Inflammatory macrophage (primary cell): Measurements from ENCODE around the gene PREPL.

ENCODE experiments used
- DNase-seq, 2 donors: peaks; one replicate each; pipeline ENCODE4 v3.0.0-alpha.2; 2020 to 2022

The PREPL gene

DNA sequence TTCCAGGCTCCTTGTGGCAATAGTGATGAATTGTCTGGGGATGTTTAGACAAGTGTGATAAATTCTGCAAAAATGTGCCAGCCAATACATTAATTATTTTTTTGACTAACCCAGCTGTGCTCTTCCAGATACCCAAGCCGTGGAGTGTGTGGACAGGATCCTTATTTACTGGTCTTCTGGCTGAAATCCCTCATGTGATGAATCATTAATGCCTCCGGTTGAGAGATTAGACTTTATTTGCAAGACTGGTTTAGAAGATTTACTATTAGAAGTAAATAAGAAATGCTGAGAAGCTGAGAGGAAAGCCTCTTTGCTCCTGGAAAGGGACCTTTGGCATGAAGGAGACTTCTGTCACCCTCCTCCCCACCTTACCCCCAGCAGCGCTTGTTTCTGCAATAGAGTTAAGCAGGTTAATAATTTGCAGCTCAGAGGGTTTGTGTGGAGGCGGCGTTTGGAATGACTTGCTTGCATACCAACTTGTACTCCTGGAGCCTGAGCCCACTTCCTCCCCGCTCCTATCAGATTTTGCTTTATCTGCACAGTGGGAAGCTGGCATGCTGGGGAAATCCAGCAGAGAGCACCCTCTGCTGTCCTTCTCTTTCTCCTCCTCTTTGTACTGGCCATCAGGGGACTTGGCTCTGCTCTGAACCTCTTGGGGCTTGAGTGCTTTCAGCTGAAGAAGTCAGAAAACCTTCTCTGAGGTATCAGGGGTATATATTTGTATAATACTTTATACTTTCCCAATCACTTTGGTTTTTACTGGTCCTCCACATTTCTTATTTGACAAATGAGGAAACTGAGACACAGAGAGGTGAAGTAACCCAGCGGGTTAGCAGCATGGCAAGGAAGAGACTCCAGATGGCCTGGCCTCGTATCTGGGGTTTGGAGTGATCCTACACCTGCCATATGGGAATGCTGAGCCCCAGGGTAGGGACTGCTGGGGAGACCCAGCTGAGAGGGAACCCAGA, 69.7 kb downstream of the PREPL start:
- DNase-seq = peak; percentile 21 to 42

DNA sequence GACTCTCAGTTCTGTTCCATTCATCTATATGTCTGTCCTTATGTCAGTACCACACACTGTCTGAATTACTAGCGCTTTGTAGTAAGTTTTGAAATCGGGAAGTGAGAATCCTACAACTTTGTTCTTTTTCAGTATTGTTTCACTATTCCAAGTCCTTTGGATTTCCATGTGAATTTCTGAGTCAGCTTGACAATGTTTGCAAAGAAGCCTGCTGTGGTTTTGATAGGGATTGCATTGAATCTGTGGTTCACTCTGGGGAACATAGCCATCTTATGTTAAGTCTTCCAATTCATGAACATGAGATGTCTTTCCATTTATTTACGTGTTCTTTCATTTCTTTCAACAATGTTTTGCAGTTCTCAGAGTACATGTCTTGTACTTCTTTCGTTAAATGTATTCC, 71.0 kb downstream of the PREPL start:
- no peak for DNase-seq

DNA sequence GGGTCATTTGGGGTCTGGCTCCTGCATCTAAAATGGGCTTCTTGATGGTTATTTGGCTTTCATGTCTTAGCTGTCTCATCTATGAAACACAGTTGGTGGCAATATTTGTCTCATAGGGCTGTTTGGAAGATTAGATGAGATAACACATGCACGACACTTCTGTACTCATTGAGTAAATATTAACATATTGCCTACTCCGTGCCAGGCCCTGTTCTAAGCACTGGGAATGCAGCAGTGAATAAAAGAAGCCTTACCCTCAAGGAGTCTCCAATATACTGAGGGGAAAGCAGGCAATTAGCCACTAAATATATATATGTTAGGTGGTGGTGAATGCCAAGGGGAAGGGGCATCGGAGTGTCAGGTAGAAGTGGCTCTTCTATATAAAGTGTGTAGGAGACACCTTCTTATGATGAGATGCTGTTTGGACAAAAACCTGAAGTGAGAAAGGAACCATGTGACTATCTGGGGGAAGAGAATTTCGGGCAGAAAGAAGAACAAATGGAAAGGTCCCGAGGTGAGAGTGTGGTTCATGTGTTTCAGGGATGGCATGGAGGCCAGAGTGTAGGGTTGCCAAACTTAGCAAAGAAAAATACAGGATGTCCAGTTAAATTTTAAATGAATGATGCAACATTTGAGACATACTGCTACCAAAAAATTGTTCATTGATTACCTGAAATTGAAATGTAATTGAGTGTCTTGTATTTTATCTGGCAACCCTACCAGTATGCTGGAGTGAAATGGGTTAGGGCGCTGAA, 74.2 kb downstream of the PREPL start:
- DNase-seq = no peak

DNA sequence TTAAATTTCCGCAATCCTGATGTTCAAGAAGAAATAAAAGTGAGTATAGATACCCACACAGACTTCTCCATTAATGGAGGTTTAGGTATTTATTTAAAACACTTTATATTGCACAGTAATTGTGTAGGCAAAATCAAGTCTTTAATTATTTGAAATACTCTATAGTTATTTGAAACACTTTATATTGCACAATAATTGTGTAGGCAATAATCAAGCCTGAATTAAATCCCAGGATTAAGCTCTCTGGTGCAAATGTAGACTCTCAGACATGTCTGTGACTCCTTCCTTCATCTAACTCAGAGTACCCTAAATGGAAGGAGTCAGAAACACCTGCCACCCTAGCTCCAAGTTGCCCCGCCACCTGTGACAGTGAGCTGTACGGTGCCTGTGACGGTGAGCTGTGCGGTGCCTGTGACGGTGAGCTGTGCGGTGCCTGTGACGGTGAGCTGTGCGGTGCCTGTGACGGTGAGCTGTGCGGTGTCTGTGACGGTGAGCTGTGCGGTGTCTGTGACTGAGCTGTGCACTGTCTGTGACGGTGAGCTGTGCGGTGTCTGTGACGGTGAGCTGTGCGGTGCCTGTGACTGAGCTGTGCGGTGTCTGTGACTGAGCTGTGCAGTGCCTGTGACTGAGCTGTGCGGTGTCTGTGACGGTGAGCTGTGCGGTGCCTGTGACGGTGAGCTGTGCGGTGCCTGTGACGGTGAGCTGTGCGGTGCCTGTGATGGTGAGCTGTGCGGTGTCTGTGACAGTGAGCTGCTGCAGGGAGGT, 75.0 kb downstream of the PREPL start:
- DNase-seq = no peak

DNA sequence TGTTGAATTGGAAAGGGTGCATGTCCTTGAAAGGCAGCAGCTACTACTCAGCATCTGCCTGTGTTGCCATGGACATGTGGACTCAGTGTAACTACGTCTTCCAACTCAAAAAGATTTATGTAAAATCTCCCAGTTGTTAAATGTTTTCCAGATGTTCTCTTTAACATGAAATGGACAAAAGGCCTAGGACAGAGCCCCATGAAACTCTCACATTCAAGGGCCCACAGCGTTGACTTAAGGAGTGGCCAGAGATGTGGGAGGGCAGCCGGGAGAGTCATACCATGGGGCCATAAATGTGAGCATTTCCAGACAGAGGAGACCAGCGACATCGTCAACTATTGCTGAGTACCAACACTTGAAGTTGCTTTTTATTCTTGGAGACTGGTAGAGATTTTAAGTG, 76.1 kb downstream of the PREPL start:
- no peak for DNase-seq

DNA sequence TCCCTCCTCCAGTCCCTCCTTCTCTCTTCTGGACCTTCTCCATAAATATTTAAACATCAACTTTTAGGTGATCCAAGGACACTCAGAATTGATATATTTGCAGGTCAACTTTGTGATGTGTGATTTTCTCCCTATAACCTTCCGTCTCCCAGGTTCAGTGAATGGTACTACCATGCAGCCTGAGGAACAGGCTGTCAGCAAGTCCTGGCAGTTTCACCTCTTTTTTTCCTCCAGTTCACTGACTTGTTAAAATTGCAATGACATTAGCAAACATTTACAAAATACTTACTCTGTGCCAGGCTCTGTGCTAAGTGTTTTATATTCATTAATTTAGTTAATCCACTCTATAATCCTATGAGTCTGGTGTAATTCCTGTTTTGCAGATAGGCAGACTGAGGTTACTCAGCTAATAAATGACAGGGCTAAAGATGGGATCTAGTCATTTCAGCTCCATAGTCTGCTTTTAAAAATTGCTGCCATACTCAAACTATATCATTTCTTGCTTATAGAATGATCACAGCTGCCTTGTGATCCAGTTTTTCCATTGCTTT, 78.1 kb downstream of the PREPL start:
- no peak for DNase-seq

DNA sequence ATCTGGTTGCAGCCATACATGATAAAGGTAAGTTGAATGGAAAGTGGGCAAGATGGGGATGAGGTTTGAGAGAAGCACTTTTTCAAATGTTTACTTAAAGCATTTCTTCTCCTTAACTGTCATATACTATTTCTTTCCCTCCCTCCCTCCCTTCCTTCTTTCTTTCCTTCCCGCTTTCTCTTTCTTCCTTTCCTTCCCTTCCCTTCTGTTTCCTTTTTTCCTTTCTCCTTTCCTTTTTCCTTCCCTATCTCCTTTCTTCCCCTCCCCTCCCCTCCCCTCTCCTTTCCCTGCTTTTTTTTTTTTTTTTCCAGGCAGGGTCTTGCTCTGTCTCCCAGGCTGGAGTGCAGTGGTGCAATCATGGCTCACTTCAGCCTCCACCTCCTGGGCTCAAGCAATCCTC, 80.4 kb downstream of the PREPL start:
- no peak for DNase-seq

DNA sequence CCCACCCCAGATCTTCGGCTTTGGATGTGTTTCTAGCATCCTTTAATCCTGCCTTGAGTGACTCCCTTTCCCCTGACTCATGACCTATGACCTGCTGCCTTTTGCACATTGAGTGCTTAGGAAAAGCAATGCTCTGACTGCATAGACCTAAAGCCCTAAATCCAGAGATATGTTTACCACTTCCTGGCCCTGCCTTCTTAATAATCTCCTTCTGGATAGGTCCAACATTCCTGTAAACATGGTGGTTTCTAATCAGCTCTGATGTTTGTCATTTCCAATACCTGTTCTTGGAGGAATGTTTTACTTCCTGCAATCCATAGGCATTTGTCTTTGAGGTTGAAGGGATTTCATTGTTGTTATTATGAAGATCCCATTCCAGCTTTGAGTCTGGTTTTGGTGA, 83.8 kb downstream of the PREPL start:
- no peak for DNase-seq

DNA sequence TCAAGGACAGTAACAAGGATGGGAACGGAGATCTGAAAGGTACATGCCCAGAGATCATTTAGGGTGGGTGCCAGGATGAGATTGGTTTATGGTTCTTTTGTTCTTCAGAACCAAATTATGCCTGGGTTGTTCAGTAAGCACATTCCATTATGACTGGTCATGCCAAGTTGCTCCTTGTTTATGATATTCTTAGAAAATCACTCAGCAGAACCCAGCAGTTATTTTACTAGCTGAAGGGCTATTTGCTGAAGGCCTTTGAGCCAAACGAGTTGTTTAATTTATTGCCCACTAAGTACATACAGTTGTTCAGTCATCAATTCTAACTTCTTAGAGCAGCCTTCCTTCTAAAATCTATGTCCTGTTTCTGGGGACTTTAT, 85.4 kb downstream of the PREPL start:
- no peak for DNase-seq

DNA sequence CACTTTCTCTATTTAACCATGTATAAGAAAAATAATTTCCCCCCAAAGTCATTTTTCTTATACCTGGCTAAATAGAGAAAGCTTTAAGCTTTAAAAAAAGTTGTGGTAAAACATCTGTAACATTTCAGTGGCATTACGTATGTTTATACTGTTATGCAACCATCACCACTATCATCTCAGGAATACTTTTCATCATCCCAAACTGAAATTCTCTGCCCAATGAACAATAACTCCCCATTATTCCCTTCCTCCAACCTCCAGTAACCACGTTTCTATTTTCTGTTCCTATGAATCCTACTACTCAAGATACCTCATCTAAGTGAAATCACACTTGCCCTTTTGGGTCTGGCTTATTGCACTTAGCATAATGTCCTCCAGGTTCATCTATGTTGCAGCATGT, 87.7 kb downstream of the PREPL start:
- DNase-seq = no peak

DNA sequence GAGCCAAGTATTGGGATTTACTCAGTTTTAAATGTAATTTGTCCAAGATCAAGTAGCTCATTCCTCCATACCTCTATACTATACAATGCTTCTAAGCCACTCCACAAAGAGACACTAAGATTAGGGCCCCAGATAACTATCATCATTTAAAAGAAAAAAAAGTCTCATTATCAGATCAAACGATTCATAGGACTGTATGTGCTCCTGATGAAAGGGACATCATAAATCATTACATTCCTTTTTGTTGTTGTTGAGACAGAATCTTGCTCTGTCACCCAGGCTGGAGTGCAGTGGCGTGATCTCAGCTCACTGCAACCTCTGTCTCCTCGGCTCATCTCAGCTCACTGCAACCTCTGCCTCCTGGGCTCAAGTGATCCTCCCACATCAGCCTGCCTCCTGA, 88.2 kb downstream of the PREPL start:
- DNase-seq = no peak

DNA sequence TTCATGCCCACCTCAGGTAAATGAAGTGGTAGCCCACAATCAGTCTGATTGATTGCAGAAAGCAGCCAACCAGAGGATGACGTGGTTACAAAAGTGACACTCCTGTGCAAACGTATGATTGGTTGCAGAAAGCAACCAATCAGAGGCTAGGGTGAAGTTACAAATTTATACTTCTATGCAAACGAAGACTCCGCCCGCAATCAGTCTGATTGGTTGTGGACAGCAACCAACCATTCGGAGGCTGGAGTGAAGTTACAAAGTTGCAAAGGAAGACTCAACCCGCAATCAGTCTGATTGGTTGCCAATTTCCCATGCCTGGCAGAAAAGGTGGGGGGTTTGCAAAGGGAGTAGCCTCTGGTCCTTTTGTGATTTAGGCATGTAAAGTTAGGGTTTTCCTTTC, 90.0 kb downstream of the PREPL start:
- DNase-seq = no peak

DNA sequence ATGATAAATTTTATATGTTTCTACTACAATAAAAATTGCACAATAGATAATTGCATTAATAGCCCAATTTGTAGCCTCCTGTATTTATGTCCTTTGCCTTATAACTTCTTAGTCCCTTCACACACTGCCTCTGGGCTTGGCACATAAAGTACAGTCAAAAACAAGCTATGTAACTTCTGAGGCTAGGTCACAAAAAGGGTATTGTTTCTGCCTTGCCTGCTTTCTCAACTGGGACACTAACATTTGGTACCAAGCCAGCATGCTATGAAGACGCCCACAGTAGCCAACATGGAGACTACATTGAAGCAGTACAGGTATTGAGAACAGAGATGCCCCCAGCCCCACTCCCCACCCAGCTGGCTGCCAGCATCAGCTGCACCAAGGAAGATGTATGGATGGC, 91.5 kb downstream of the PREPL start:
- no peak for DNase-seq

DNA sequence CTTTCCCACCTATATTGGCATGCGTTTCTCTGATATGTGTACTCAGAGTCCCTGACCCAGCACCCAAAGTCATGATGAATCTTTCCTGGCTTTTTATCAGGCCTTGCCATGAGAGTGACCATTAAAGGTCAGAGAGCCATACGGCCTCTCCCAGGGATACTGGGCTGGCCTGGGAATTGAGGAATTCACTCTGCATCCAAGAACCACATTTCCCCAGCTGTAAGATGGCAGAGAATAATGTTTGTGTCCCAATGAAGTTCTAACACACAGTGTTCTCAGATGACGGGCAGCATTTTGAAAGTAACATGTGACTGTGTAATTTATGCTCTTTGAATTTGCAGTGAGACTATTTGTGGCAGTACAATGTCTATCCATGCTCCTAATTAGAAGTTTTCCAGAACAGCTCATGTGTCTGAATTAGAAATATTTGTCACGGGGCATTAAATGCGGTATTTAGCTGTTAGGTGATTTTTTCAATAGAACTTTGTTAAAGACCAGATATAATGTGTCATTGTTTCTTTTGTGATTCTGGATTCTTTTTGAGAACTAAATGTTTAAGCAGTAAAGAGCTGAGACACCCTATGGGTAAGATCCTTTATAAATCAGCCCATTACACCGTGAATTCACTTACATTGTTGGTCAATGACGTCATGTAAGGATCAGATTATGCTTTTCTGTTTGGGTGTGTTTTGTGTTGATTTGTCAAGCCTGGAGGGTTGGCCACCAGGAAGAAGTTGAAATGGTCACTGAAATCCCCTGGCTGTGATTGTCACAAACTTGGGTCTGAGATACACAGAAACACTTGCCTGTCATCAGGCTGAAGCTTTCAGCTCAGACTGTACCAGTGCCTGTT, 93.3 kb downstream of the PREPL start:
- no peak for DNase-seq
